H1 (cell line): ENCODE data around the gene CHD9. TPM values are rescaled to one million over a fixed set of nuclear protein-coding genes. Genes with fewer than 3 reads are reported as not detected.

ENCODE experiments used
- EZH2 ChIP-seq: fragments of 200-600 bp; sonication (generic); IDR thresholded peaks from 2 replicates; pipeline ENCODE4 v1.7.1; 2012; ENCODE audit warnings: low read depth, mild to moderate bottlenecking, moderate library complexity, low read length, inconsistent platforms; ENCODE audit not compliant: severe bottlenecking
- KDM1A ChIP-seq: fragments of 200-600, 300-600 bp; sonication (generic); IDR thresholded peaks from 2 replicates; pipeline ENCODE4 v1.7.1; 2016; ENCODE audit warnings: mild to moderate bottlenecking, low read length, borderline replicate concordance
- SIN3A ChIP-seq, 2 experiments: IDR thresholded peaks in 1 of 2; conservative IDR thresholded peaks in 1 of 2; 2 replicates each; pipeline ENCODE4 v1.6.1; 2011 to 2012; ENCODE audit warnings: low read length in 2 of 2, improper control_type of control experiment in 1 of 2, low read depth in 1 of 2, mild to moderate bottlenecking in 1 of 2
- polyA plus RNA-seq, 7 experiments: library from polyadenylated mRNA; depleted of rRNA in 3 of 7; stranded (reverse) in 5 of 7; unstranded in 2 of 7; fragments of >200 nt in 5 of 7; fragments of 200-250 nt in 2 of 7; gene quantifications; 1 replicate in 5 of 7; 2 replicates in 1 of 7; 4 replicates in 1 of 7; pipeline versions ENCODE4 v1.2.1 to v1.2.3, GENCODE V29; 2011 to 2013; ENCODE audit warnings: missing spikeins in 2 of 7, mixed read lengths in 2 of 7
- total RNA-seq: library from RNA; stranded (reverse); fragmentation: NEBNext Ultra II Directional; extraction: Animal tissue kit (Norgen Biotek cat#: 25700); gene quantifications from 2 replicates; pipeline ENCODE4 v1.2.1, GENCODE V29; 2021
- TF ChIP-seq, protein P1 (sequence below), 3 experiments: IDR thresholded peaks; 1 replicate in 2 of 3; 2 replicates in 1 of 3; pipeline versions ENCODE4 v1.5.1 to v1.6.1; 2011; ENCODE audit warnings: low read length in 3 of 3, mild to moderate bottlenecking in 3 of 3, inconsistent platforms in 2 of 3, low read depth in 1 of 3, moderate library complexity in 1 of 3; ENCODE audit not compliant: insufficient read depth in 1 of 3; ENCODE audit errors: control extremely low read depth in 1 of 3

Gene CHD9
- total and polyA plus RNA-seq, 2 of the 8 experiments (the other 6 are each of a cell fraction or from before 2014, with no cell fraction given) = 9.9 to 32.4 TPM

DNA sequence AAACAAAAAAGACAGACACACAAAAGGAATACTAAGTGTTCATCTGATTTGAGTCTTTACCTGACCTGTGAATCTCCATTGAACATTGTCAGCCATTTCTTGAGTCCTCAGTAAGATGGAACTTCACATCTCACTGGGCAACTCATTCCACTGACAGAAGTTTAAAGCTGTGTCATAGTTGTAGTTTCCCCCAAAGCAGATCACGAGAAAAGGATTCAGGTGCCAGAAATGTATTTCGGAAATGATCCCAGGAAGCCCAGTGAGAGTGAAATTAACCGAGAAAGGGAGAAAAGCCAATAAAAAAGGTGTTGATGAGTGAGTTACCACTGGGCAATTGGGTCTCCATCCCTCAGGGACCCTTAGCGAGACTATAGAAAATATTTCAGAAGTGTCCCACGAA lies 6.5 kb downstream of the CHD9 start (continued):
- TF ChIP-seq, protein P1, sequence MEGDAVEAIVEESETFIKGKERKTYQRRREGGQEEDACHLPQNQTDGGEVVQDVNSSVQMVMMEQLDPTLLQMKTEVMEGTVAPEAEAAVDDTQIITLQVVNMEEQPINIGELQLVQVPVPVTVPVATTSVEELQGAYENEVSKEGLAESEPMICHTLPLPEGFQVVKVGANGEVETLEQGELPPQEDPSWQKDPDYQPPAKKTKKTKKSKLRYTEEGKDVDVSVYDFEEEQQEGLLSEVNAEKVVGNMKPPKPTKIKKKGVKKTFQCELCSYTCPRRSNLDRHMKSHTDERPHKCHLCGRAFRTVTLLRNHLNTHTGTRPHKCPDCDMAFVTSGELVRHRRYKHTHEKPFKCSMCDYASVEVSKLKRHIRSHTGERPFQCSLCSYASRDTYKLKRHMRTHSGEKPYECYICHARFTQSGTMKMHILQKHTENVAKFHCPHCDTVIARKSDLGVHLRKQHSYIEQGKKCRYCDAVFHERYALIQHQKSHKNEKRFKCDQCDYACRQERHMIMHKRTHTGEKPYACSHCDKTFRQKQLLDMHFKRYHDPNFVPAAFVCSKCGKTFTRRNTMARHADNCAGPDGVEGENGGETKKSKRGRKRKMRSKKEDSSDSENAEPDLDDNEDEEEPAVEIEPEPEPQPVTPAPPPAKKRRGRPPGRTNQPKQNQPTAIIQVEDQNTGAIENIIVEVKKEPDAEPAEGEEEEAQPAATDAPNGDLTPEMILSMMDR (IDR thresholded peaks at IDR 0.05; ENCODE audit: control extremely low read depth in 1 of 3, insufficient read depth in 1 of 3, low read depth in 1 of 3, low read length in 3 of 3) = no peak
- TF ChIP-seq SIN3A (conservative IDR thresholded peaks at IDR 0.05 in 1 of 2, IDR thresholded peaks at IDR 0.05 in 1 of 2; ENCODE audit: low read depth in 1 of 2, low read length in 2 of 2) (no peak), KDM1A (no peak), EZH2 (no peak)
